Testis (tissue), 3 donors: ENCODE data around the gene SYNE2. TPM values are rescaled to one million over a fixed set of nuclear protein-coding genes. Genes with fewer than 3 reads are reported as not detected.

Source experiments
- DNase-seq: peaks from one replicate; pipeline ENCODE4 v3.0.0-alpha.2; 2019
- H3K27ac ChIP-seq, 2 donors: fragments of 200-600 bp; sonication (generic); one replicate each; pipeline ENCODE4 v1.5.1; 2019
- H3K27me3 ChIP-seq: fragments of 200-600 bp; sonication (generic); one replicate; pipeline ENCODE4 v1.5.1; 2019
- H3K36me3 ChIP-seq: fragments of 200-600 bp; sonication (generic); one replicate; pipeline ENCODE4 v1.5.1; 2017; ENCODE audit warnings: low read depth; ENCODE audit errors: missing control alignments
- H3K4me1 ChIP-seq: fragments of 200-600 bp; sonication (generic); one replicate; pipeline ENCODE4 v1.5.1; 2019
- H3K4me3 ChIP-seq, 2 donors: fragments of 200-600 bp; sonication (generic); one replicate each; pipeline ENCODE4 v1.5.1; 2017 to 2019
- H3K9me3 ChIP-seq: fragments of 200-600 bp; sonication (generic); one replicate; pipeline ENCODE4 v1.5.1; 2017
- CTCF ChIP-seq, 3 experiments: fragments of 450-650 bp in 2 of 3; fragments of 200-600 bp in 1 of 3; sonication (generic) in 1 of 3; IDR thresholded peaks; one replicate each; pipeline ENCODE4 v1.5.1; 2016 to 2019; ENCODE audit warnings: antibody characterized with exemption in 3 of 3, mild to moderate bottlenecking in 2 of 3, moderate library complexity in 1 of 3
- POLR2A ChIP-seq: fragments of 450-650 bp; IDR thresholded peaks from one replicate; pipeline ENCODE4 v1.6.1; 2017; ENCODE audit warnings: antibody characterized with exemption, mild to moderate bottlenecking, moderate library complexity
- WGBS, 2 donors: methylation state at CpG; one replicate each; pipeline ENCODE4 v1.1.5; 2018; 5-methylcytosine and 5-hydroxymethylcytosine counted together
- intact Hi-C: fragments of 100-400 bp; cut with DNase I; formaldehyde crosslinking; loops from one replicate; pipeline ENCODE4 v1.15.1; 2023; ENCODE audit warnings: low total_unique reads
- polyA plus RNA-seq: library from polyadenylated mRNA; stranded (reverse); fragments of 350-450 nt; fragmentation: Illumina TruSeq; extraction: RNeasy Lipid Tissue Mini Kit (QIAGEN cat#74804); gene quantifications from one replicate; pipeline ENCODE4 v1.2.3, GENCODE V29; 2014; ENCODE audit warnings: low read depth, low replicate concordance; ENCODE audit not compliant: insufficient read depth
- total RNA-seq, 2 donors: library from RNA; depleted of rRNA; stranded (reverse); fragments of >200 nt; gene quantifications; one replicate each; pipeline ENCODE4 v1.2.3, GENCODE V29; 2016

Gene SYNE2
- total and polyA plus RNA-seq, 3 donors from 2014 or later = 74.6 to 519 (median 511) TPM

- intact Hi-C loops = no loop called here
- 45 to 53% methylated on average over 3 of the region's 3 CpGs for WGBS, 2 donors
- DNase-seq = no peak
- TF ChIP-seq POLR2A (no peak), CTCF (IDR thresholded peaks at IDR 0.05) (no peak)
- H3K4me1 ChIP-seq = peaks cover 11% of the 10 kb centered on the region
- peak overlapping the region in 1 of 2 donors; percentile 6 for H3K27ac ChIP-seq
- H3K27me3 ChIP-seq = no peaks in the 10 kb centered on the region
- H3K9me3 ChIP-seq = no peaks in the 10 kb centered on the region
- H3K4me3 ChIP-seq = no peak overlapping the region
- no peaks in the 10 kb centered on the region for H3K36me3 ChIP-seq
These were observed 119.6 kb downstream of the SYNE2 start for GRCh38 chr14:63972323-63972932.

GRCh38 chr14:63974176-63974575 lies 121.4 kb downstream of the SYNE2 start:
- Histone ChIP-seq H3K27me3 (no peaks in the 10 kb centered on the region), H3K4me1 (peaks cover 11% of the 10 kb centered on the region), H3K4me3 (no peak overlapping the region), H3K9me3 (no peaks in the 10 kb centered on the region), H3K27ac (no peak overlapping the region), H3K36me3 (no peaks in the 10 kb centered on the region)
- intact Hi-C loops = no loop called here
- no peak for DNase-seq
- TF ChIP-seq CTCF (IDR thresholded peaks at IDR 0.05) = no peak
- 92 to 95% methylated on average over 5 of the region's 5 CpGs for WGBS, 2 donors

GRCh38 chr14:63981569-63981968 lies 128.8 kb downstream of the SYNE2 start:
- Histone ChIP-seq H3K4me3 (no peak overlapping the region), H3K4me1 (no peaks in the 10 kb centered on the region), H3K9me3 (no peaks in the 10 kb centered on the region), H3K27ac (no peak overlapping the region), H3K27me3 (no peaks in the 10 kb centered on the region), H3K36me3 (no peaks in the 10 kb centered on the region)
- WGBS, 2 donors = 92 to 96% methylated on average over 4 of the region's 4 CpGs
- DNase-seq = no peak
- no peak for TF ChIP-seq POLR2A
- TF ChIP-seq CTCF (IDR thresholded peaks at IDR 0.05) = no peak
- intact Hi-C loops = no loop called here

- 88 to 93% methylated on average over 3 of the region's 3 CpGs for WGBS, 2 donors
- intact Hi-C loops = no loop called here
- no peak overlapping the region for H3K27ac ChIP-seq
- no peak for DNase-seq
- no peaks in the 10 kb centered on the region for H3K4me1 ChIP-seq
- no peaks in the 10 kb centered on the region for H3K36me3 ChIP-seq
- H3K9me3 ChIP-seq = no peaks in the 10 kb centered on the region
- no peaks in the 10 kb centered on the region for H3K27me3 ChIP-seq
- no peak overlapping the region for H3K4me3 ChIP-seq
- no peak for TF ChIP-seq POLR2A
- TF ChIP-seq CTCF (IDR thresholded peaks at IDR 0.05) = no peak
These were observed 129.4 kb downstream of the SYNE2 start for GRCh38 chr14:63982156-63982555.

GRCh38 chr14:63982629-63983028 lies 129.8 kb downstream of the SYNE2 start:
- intact Hi-C loops = no loop called here
- 94 to 95% methylated on average over 3 of the region's 3 CpGs for WGBS, 2 donors
- no peaks in the 10 kb centered on the region for H3K36me3 ChIP-seq

More at GRCh38 chr14:63982629-63983028, 129.8 kb downstream of the SYNE2 start:
- no peak for DNase-seq
- Histone ChIP-seq H3K4me3 (no peak overlapping the region), H3K27me3 (no peaks in the 10 kb centered on the region), H3K9me3 (no peaks in the 10 kb centered on the region), H3K27ac (no peak overlapping the region), H3K4me1 (no peaks in the 10 kb centered on the region)
- TF ChIP-seq POLR2A (no peak), CTCF (IDR thresholded peaks at IDR 0.05) (no peak)
